Measurements from ENCODE around the gene SLC8A1.

Gene SLC8A1

DNA sequence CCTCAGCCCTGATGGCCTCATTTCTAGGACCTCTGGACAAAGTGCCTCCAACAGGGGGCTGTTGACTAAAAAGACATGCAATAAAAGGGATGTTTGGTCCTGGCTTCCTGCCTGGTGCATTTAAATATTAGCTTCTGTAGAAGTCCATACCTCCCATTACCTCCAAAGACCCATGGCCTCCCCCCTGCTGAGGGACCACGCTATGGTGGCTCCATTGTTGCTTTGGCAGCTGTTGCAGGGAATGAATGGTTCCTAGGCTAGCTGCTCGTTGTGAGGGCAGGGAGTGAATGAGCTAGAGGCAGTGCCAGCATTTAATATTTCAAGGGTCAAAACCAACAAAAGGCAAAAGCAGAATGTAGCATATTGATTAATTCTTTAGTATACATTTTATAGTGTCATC is 285.9 kb downstream of the SLC8A1 start:
- DNase-seq (ENCODE audit: low spot score in 2 of 2) (no peak), ATAC-seq (replicated peaks; ENCODE audit: extremely low read depth, poor library complexity, severe bottlenecking) (no peak)
- Mint-ChIP-seq H3K27me3 (no peaks in the 10 kb centered on the region), H3K27ac (ENCODE audit: low read depth) (no peak overlapping the region), H3K36me3 (ENCODE audit: insufficient read depth) (no peaks in the 10 kb centered on the region), H3K9me3 (peaks cover 7% of the 10 kb centered on the region), H3K4me3 (no peak overlapping the region), H3K4me1 (no peaks in the 10 kb centered on the region)

- Mint-ChIP-seq H3K27ac (ENCODE audit: low read depth) (no peak overlapping the region), H3K27me3 (no peaks in the 10 kb centered on the region), H3K9me3 (peaks cover 7% of the 10 kb centered on the region), H3K4me3 (no peak overlapping the region), H3K36me3 (ENCODE audit: insufficient read depth) (no peaks in the 10 kb centered on the region), H3K4me1 (no peaks in the 10 kb centered on the region)
- ATAC-seq (replicated peaks; ENCODE audit: extremely low read depth, poor library complexity, severe bottlenecking): no peak
- no peak for DNase-seq (ENCODE audit: low spot score in 2 of 2)
These were observed 286.4 kb downstream of the SLC8A1 start for GRCh38 chr2:40165509-40165844.

- no peak for DNase-seq (ENCODE audit: low spot score in 2 of 2)
- Mint-ChIP-seq H3K4me3 (no peak overlapping the region), H3K4me1 (no peaks in the 10 kb centered on the region), H3K27me3 (no peaks in the 10 kb centered on the region), H3K27ac (ENCODE audit: low read depth) (no peak overlapping the region), H3K9me3 (peaks cover 3% of the 10 kb centered on the region), H3K36me3 (ENCODE audit: insufficient read depth) (no peaks in the 10 kb centered on the region)
- no peak for ATAC-seq (replicated peaks; ENCODE audit: extremely low read depth, poor library complexity, severe bottlenecking)
These were observed 287.0 kb downstream of the SLC8A1 start for GRCh38 chr2:40164736-40165508.

GRCh38 chr2:40161986-40162385 is 289.9 kb downstream of the SLC8A1 start:
- DNase-seq (ENCODE audit: low spot score in 2 of 2) (no peak), ATAC-seq (replicated peaks; ENCODE audit: extremely low read depth, poor library complexity, severe bottlenecking) (no peak)
- H3K27ac Mint-ChIP-seq (ENCODE audit: low read depth): no peak overlapping the region
- H3K27me3 Mint-ChIP-seq: no peaks in the 10 kb centered on the region
- no peaks in the 10 kb centered on the region for H3K4me1 Mint-ChIP-seq
- H3K4me3 Mint-ChIP-seq: no peak overlapping the region
- no peaks in the 10 kb centered on the region for H3K36me3 Mint-ChIP-seq (ENCODE audit: insufficient read depth)
- H3K9me3 Mint-ChIP-seq: no peaks in the 10 kb centered on the region

GRCh38 chr2:40160751-40161218 is 291.1 kb downstream of the SLC8A1 start:
- DNase-seq (ENCODE audit: low spot score in 2 of 2) (no peak), ATAC-seq (replicated peaks; ENCODE audit: extremely low read depth, poor library complexity, severe bottlenecking) (no peak)
- no peaks in the 10 kb centered on the region for H3K27me3 Mint-ChIP-seq
- no peaks in the 10 kb centered on the region for H3K36me3 Mint-ChIP-seq (ENCODE audit: insufficient read depth)
- H3K27ac Mint-ChIP-seq (ENCODE audit: low read depth): no peak overlapping the region
- H3K4me1 Mint-ChIP-seq: no peaks in the 10 kb centered on the region
- H3K4me3 Mint-ChIP-seq: no peak overlapping the region
- no peaks in the 10 kb centered on the region for H3K9me3 Mint-ChIP-seq

DNA sequence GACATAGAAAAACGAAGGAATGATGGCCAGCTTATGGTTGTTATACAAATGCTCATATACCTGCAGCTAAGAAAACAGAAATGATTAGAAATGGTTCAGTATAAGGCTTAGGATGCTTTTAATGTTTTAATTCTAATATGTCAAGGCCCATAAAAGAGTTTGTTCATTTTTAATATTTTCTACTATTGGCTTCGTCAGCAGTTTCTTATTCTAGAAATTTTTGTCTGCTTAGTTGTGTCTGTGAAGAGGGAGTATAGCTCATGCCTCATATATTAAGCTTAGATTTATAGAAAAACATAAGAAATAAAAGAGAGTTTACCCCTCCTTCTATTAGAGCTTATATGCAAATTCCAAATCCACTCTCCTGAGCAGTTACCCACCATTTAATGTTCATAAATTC is 292.6 kb downstream of the SLC8A1 start:
- Mint-ChIP-seq H3K27ac (ENCODE audit: low read depth) (no peak overlapping the region), H3K36me3 (ENCODE audit: insufficient read depth) (no peaks in the 10 kb centered on the region), H3K4me1 (no peaks in the 10 kb centered on the region), H3K27me3 (no peaks in the 10 kb centered on the region), H3K4me3 (no peak overlapping the region), H3K9me3 (no peaks in the 10 kb centered on the region)
- DNase-seq (ENCODE audit: low spot score in 2 of 2): no peak
- no peak for ATAC-seq (replicated peaks; ENCODE audit: extremely low read depth, poor library complexity, severe bottlenecking)

DNA sequence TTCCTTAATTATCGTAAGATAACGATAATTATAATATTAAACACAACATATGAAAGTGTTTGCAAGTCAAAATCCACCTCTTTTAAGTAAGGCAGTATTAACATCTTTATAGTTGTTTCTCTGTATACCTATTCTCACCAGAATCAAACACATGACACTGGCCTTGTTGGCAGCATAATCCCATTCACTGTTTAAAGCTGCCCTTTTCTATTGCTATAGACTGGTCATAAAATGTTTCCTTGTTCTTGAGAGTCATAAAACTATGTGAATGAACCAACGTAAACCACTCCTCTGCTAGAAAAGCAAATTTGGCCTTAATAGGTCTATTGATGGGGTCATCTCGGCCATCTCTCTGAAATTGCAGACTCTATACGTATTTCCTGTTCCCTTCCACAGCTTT is 293.1 kb downstream of the SLC8A1 start:
- H3K27ac Mint-ChIP-seq (ENCODE audit: low read depth): no peak overlapping the region
- H3K4me1 Mint-ChIP-seq: no peaks in the 10 kb centered on the region
- no peak overlapping the region for H3K4me3 Mint-ChIP-seq
- no peaks in the 10 kb centered on the region for H3K36me3 Mint-ChIP-seq (ENCODE audit: insufficient read depth)
- no peaks in the 10 kb centered on the region for H3K27me3 Mint-ChIP-seq
- DNase-seq (ENCODE audit: low spot score in 2 of 2) (no peak), ATAC-seq (replicated peaks; ENCODE audit: extremely low read depth, poor library complexity, severe bottlenecking) (no peak)
- H3K9me3 Mint-ChIP-seq: no peaks in the 10 kb centered on the region

- no peak for ATAC-seq (replicated peaks; ENCODE audit: extremely low read depth, poor library complexity, severe bottlenecking)
- no peaks in the 10 kb centered on the region for H3K4me1 Mint-ChIP-seq
- H3K9me3 Mint-ChIP-seq: no peaks in the 10 kb centered on the region
- no peaks in the 10 kb centered on the region for H3K27me3 Mint-ChIP-seq
- H3K27ac Mint-ChIP-seq (ENCODE audit: low read depth): no peak overlapping the region
- no peak overlapping the region for H3K4me3 Mint-ChIP-seq
- H3K36me3 Mint-ChIP-seq (ENCODE audit: insufficient read depth): no peaks in the 10 kb centered on the region
- no peak for DNase-seq (ENCODE audit: low spot score in 2 of 2)
These were observed 296.2 kb downstream of the SLC8A1 start for GRCh38 chr2:40155728-40156127.

GRCh38 chr2:40150266-40150665 is 301.6 kb downstream of the SLC8A1 start:
- no peaks in the 10 kb centered on the region for H3K36me3 Mint-ChIP-seq (ENCODE audit: insufficient read depth)
- no peak for ATAC-seq (replicated peaks; ENCODE audit: extremely low read depth, poor library complexity, severe bottlenecking)
- no peak for DNase-seq (ENCODE audit: low spot score in 2 of 2)
- H3K27me3 Mint-ChIP-seq: no peaks in the 10 kb centered on the region
- no peaks in the 10 kb centered on the region for H3K4me1 Mint-ChIP-seq
- H3K9me3 Mint-ChIP-seq: peaks cover 12% of the 10 kb centered on the region
- H3K4me3 Mint-ChIP-seq: no peak overlapping the region
- no peak overlapping the region for H3K27ac Mint-ChIP-seq (ENCODE audit: low read depth)

DNA sequence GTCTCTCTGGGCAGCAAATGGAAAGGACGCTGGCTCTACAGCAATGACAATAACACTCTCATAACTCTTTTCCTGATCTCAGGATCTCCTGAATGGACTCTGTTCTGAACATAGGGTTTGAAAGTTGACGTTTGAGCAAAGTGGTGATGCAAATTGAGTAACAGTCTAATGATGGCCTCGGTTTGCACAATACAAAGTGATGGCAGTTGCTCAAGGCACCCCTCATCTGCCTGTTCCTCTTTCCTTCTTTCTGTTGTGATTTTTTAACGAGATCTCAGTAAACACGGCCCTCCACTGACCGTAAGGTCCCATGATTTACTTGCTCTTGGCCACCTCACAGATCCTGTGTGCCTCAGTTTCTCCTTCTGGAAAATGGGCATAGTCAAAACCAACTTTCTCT is 303.6 kb downstream of the SLC8A1 start:
- Mint-ChIP-seq H3K4me3 (no peak overlapping the region), H3K9me3 (peaks cover 12% of the 10 kb centered on the region)
- ATAC-seq (replicated peaks; ENCODE audit: extremely low read depth, poor library complexity, severe bottlenecking): no peak

GRCh38 chr2:40147360-40147759 is 304.5 kb downstream of the SLC8A1 start:
- H3K4me3 Mint-ChIP-seq: no peak overlapping the region
- H3K27ac Mint-ChIP-seq (ENCODE audit: low read depth): no peak overlapping the region
- H3K36me3 Mint-ChIP-seq (ENCODE audit: insufficient read depth): no peaks in the 10 kb centered on the region
- H3K27me3 Mint-ChIP-seq: no peaks in the 10 kb centered on the region
- ATAC-seq (replicated peaks; ENCODE audit: extremely low read depth, poor library complexity, severe bottlenecking) (no peak), DNase-seq (ENCODE audit: low spot score in 2 of 2) (no peak)
- no peaks in the 10 kb centered on the region for H3K4me1 Mint-ChIP-seq
- peaks cover 12% of the 10 kb centered on the region for H3K9me3 Mint-ChIP-seq

More for the DNA sequence above, 303.6 kb downstream of the SLC8A1 start:
- no peak overlapping the region for H3K27ac Mint-ChIP-seq (ENCODE audit: low read depth)
- no peaks in the 10 kb centered on the region for H3K27me3 Mint-ChIP-seq
- DNase-seq (ENCODE audit: low spot score in 2 of 2): no peak
- H3K36me3 Mint-ChIP-seq (ENCODE audit: insufficient read depth): no peaks in the 10 kb centered on the region
- no peaks in the 10 kb centered on the region for H3K4me1 Mint-ChIP-seq

DNA sequence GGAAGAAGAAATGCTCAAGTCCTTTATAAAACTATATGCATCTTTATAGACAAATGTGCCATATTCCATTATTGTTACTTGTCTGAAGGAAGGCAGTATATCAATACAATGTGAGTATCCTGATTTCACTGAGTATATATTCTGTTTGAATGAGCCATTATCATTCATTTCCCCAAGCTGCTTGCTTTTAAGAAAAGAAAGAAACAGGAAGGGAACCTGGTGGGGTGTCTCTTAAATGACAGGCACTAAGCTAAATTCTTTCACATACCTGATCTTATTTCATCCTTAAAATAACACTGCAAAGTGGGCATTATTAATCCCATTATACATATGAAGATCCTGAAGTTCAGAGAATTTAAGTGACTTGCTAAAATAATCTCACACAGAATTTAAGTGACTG is 307.9 kb downstream of the SLC8A1 start:
- Mint-ChIP-seq H3K27ac (ENCODE audit: low read depth) (no peak overlapping the region), H3K4me3 (no peak overlapping the region), H3K9me3 (peaks cover 7% of the 10 kb centered on the region), H3K27me3 (no peaks in the 10 kb centered on the region), H3K36me3 (ENCODE audit: insufficient read depth) (no peaks in the 10 kb centered on the region), H3K4me1 (no peaks in the 10 kb centered on the region)
- no peak for ATAC-seq (replicated peaks; ENCODE audit: extremely low read depth, poor library complexity, severe bottlenecking)
- no peak for DNase-seq (ENCODE audit: low spot score in 2 of 2)

DNA sequence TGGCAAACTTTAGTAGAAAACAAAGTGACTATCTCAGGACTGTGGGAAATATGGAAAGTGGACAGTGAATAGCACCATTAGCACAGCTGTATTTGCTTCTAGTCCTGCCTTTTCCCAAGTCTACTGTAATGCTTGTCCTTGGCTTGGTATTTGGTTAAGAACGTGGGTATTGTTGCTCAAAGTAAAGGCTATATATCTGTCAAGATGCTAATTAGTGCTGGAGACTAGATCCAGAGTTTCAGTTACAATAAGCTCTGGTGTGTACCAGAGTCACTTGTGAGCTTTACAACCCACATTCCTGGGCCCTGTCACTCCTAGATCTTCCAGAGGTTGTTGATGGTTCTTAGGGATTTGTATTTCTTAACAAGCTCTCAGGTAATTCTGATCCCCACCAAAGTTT is 313.6 kb downstream of the SLC8A1 start:
- Mint-ChIP-seq H3K27ac (ENCODE audit: low read depth) (no peak overlapping the region), H3K4me1 (no peaks in the 10 kb centered on the region), H3K27me3 (no peaks in the 10 kb centered on the region), H3K9me3 (no peaks in the 10 kb centered on the region), H3K36me3 (ENCODE audit: insufficient read depth) (peaks cover 1% of the 10 kb centered on the region), H3K4me3 (no peak overlapping the region)
- no peak for ATAC-seq (replicated peaks; ENCODE audit: extremely low read depth, poor library complexity, severe bottlenecking)
- no peak for DNase-seq (ENCODE audit: low spot score in 2 of 2)
